Caco-2 (cell line): ENCODE measurements around the gene PTDSS2. TPM values are rescaled to one million over a fixed set of nuclear protein-coding genes. Genes with fewer than 3 reads are reported as not detected.
A peak's percentile ranks its signal among the peaks of the same experiment; 100 is the strongest.

Source experiments
- BruUV-seq: library from RNA; stranded (reverse); fragments of 400-500 nt; replicated peaks from 2 replicates; lab custom pipeline; 2021; lab: Mats Ljungman, UMichigan
- CTCF ChIA-PET: fragments of 300-600 bp; sonication (Branson Sonifier 250); formaldehyde crosslinking; loops from one replicate; lab custom pipeline; 2022; ENCODE audit warnings: antibody characterized with exemption; lab: Charles Lee
- POLR2A ChIA-PET: fragments of 300-600 bp; sonication (Branson Sonifier 250); formaldehyde crosslinking; loops from one replicate; lab custom pipeline; 2022; ENCODE audit warnings: antibody characterized with exemption; lab: Charles Lee
- DNase-seq, 2 experiments: peaks; one replicate each; pipeline versions ENCODE4 v3.0.0 to v3.0.0-alpha.2; 2020 to 2022
- H3K27me3 ChIP-seq: replicated peaks from 2 replicates; pipeline ENCODE4 v1.6.0; 2011; ENCODE audit warnings: low read length; ENCODE audit not compliant: control insufficient read depth, insufficient read depth
- H3K36me3 ChIP-seq: 2 replicates; pipeline ENCODE4 v1.5.1; 2011; ENCODE audit warnings: low read length; ENCODE audit not compliant: control insufficient read depth, insufficient read depth
- H3K4me1 ChIP-seq: fragments of 250-450 bp; sonication (Bioruptor Pico); 2 replicates; pipeline ENCODE4 v1.5.1; 2020; ENCODE audit warnings: mild to moderate bottlenecking
- H3K4me3 ChIP-seq: 2 replicates; pipeline ENCODE4 v1.5.1; 2011; ENCODE audit warnings: low read depth, mild to moderate bottlenecking, control low read depth, low read length
- H3K9me3 ChIP-seq: fragments of 250-450 bp; sonication (Bioruptor Pico); 2 replicates; pipeline ENCODE4 v1.5.1; 2020; ENCODE audit warnings: mild to moderate bottlenecking, moderate library complexity
- H3K27ac Mint-ChIP-seq: one replicate; pipeline ENCODE4 v1.8.0; 2022; ENCODE audit warnings: mixed read lengths; ENCODE audit not compliant: unreplicated experiment
- H3K27me3 Mint-ChIP-seq: one replicate; pipeline ENCODE4 v1.8.0; 2022; ENCODE audit warnings: mixed read lengths; ENCODE audit not compliant: insufficient read depth, unreplicated experiment
- H3K36me3 Mint-ChIP-seq: one replicate; pipeline ENCODE4 v1.8.0; 2022; ENCODE audit warnings: mild to moderate bottlenecking, mixed read lengths; ENCODE audit not compliant: insufficient read depth, unreplicated experiment
- H3K4me1 Mint-ChIP-seq: one replicate; pipeline ENCODE4 v1.8.0; 2022; ENCODE audit warnings: low read depth, mixed read lengths; ENCODE audit not compliant: unreplicated experiment
- H3K4me3 Mint-ChIP-seq: one replicate; pipeline ENCODE4 v1.8.0; 2022; ENCODE audit warnings: mild to moderate bottlenecking, moderate library complexity, mixed read lengths; ENCODE audit not compliant: unreplicated experiment
- H3K9me3 Mint-ChIP-seq: one replicate; pipeline ENCODE4 v1.8.0; 2022; ENCODE audit warnings: mixed read lengths; ENCODE audit not compliant: unreplicated experiment
- CTCF ChIP-seq, 2 experiments: fragments of 200-600 bp in 1 of 2; IDR thresholded peaks; 1 replicate in 1 of 2; 2 replicates in 1 of 2; pipeline versions ENCODE4 v1.5.1 to v1.8.0; 2011 to 2022; ENCODE audit warnings: antibody characterized with exemption in 1 of 2, control low read depth in 1 of 2, inconsistent platforms in 1 of 2, low read depth in 1 of 2, low read length in 1 of 2, mild to moderate bottlenecking in 1 of 2, moderate library complexity in 1 of 2; ENCODE audit not compliant: insufficient read depth in 1 of 2, severe bottlenecking in 1 of 2, unreplicated experiment in 1 of 2
- intact Hi-C: fragments of 100-400 bp; cut with micrococcal nuclease; formaldehyde crosslinking; loops from one replicate; pipeline ENCODE4 v1.10.0; 2022; ENCODE audit not compliant: unreplicated experiment
- total RNA-seq: library from RNA; stranded (reverse); gene quantifications from 2 replicates; pipeline ENCODE4 v1.2.3, GENCODE V29; 2022

Gene PTDSS2
- total RNA-seq, 1 experiment from 2014 or later, result 44.3 TPM

- BruUV-seq, result no TSS peak
- Histone ChIP-seq H3K27me3 (no peaks in the 10 kb centered on the region), H3K4me1 (peaks cover 24% of the 10 kb centered on the region), H3K9me3 (no peaks in the 10 kb centered on the region), H3K36me3 (no peaks in the 10 kb centered on the region; the same call in 1 of the 2 replicates), H3K4me3 (no peak overlapping the region)
- POLR2A ChIA-PET, result interaction anchor here (0.6 kb wide), 2 partner anchors 11 to 17 kb away, joined by 3 to 4 read pairs; partner anchors contain the start of gene PTDSS2
- peak overlapping the region; percentile 35 for H3K4me3 Mint-ChIP-seq
- no peaks in the 10 kb centered on the region for H3K27me3 Mint-ChIP-seq
- intact Hi-C loops, result no loop called here
- peaks cover 26% of the 10 kb centered on the region for H3K4me1 Mint-ChIP-seq
- H3K27ac Mint-ChIP-seq, result peak overlapping the region; percentile 93
- peak; percentile 49 to 68 for DNase-seq
- H3K9me3 Mint-ChIP-seq, result no peaks in the 10 kb centered on the region
- CTCF ChIA-PET, result interaction anchor here (1.0 kb wide), 1 partner anchor 9 kb away, joined by 7 read pairs; no protein-coding TSS in a partner anchor
- no peak for TF ChIP-seq CTCF (IDR thresholded peaks at IDR 0.05; ENCODE audit: insufficient read depth in 1 of 2, low read depth in 1 of 2, low read length in 1 of 2, severe bottlenecking in 1 of 2, unreplicated experiment in 1 of 2)
- H3K36me3 Mint-ChIP-seq, result peaks cover 40% of the 10 kb centered on the region
These were observed 10.5 kb downstream of the PTDSS2 start for GRCh38 chr11:460331-461199.

GRCh38 chr11:461626-462025, 11.5 kb downstream of the PTDSS2 start:
- Histone ChIP-seq H3K4me3 (no peak overlapping the region), H3K9me3 (no peaks in the 10 kb centered on the region), H3K27me3 (no peaks in the 10 kb centered on the region), H3K36me3 (no peaks in the 10 kb centered on the region; the same call in 1 of the 2 replicates), H3K4me1 (peaks cover 35% of the 10 kb centered on the region)
- H3K9me3 Mint-ChIP-seq, result no peaks in the 10 kb centered on the region
- H3K4me1 Mint-ChIP-seq, result peaks cover 35% of the 10 kb centered on the region
- ChIA-PET CTCF (no interaction called here), POLR2A (no interaction called here)
- peak overlapping the region; percentile 15 for H3K27ac Mint-ChIP-seq
- TF ChIP-seq CTCF (IDR thresholded peaks at IDR 0.05; ENCODE audit: insufficient read depth in 1 of 2, low read depth in 1 of 2, low read length in 1 of 2, severe bottlenecking in 1 of 2, unreplicated experiment in 1 of 2), result no peak
- H3K4me3 Mint-ChIP-seq, result peak overlapping the region; percentile 52
- BruUV-seq, result no TSS peak
- H3K27me3 Mint-ChIP-seq, result no peaks in the 10 kb centered on the region
- DNase-seq, result no peak
- peaks cover 45% of the 10 kb centered on the region for H3K36me3 Mint-ChIP-seq
- intact Hi-C loops, result no loop called here

GRCh38 chr11:462107-462890, 12.2 kb downstream of the PTDSS2 start:
- no peaks in the 10 kb centered on the region for H3K27me3 Mint-ChIP-seq
- H3K9me3 ChIP-seq, result no peaks in the 10 kb centered on the region
- DNase-seq, result no peak
- H3K27ac Mint-ChIP-seq, result peak overlapping the region; percentile 15
- ChIA-PET CTCF (no interaction called here), POLR2A (no interaction called here)
- H3K36me3 ChIP-seq, result no peaks in the 10 kb centered on the region; the same call in 1 of the 2 replicates
- H3K4me1 ChIP-seq, result peaks cover 39% of the 10 kb centered on the region
- H3K4me1 Mint-ChIP-seq, result peaks cover 33% of the 10 kb centered on the region
- intact Hi-C loops, result no loop called here
- BruUV-seq, result no TSS peak
- H3K4me3 Mint-ChIP-seq, result no peak overlapping the region
- peaks cover 41% of the 10 kb centered on the region for H3K36me3 Mint-ChIP-seq
- TF ChIP-seq CTCF (IDR thresholded peaks at IDR 0.05; ENCODE audit: insufficient read depth in 1 of 2, low read depth in 1 of 2, low read length in 1 of 2, severe bottlenecking in 1 of 2, unreplicated experiment in 1 of 2), result no peak
- no peaks in the 10 kb centered on the region for H3K9me3 Mint-ChIP-seq
- no peaks in the 10 kb centered on the region for H3K27me3 ChIP-seq
- no peak overlapping the region for H3K4me3 ChIP-seq
